ENCODE measurements around the gene N4BP2. TPM values are rescaled to one million over a fixed set of nuclear protein-coding genes. Genes with fewer than 3 reads are reported as not detected.

The N4BP2 gene
- total RNA-seq, 1 donor from 2014 or later, result 7.2 TPM

- DNase-seq (ENCODE audit: low spot score) (no peak), ATAC-seq (no peak)
Observed at GRCh38 chr4:40204507-40205258, 148.0 kb downstream of the N4BP2 start.

GRCh38 chr4:40205259-40206198 is 148.9 kb downstream of the N4BP2 start:
- ATAC-seq (no peak), DNase-seq (ENCODE audit: low spot score) (no peak)

GRCh38 chr4:40206426-40206825 is 149.8 kb downstream of the N4BP2 start:
- DNase-seq (ENCODE audit: low spot score) (no peak), ATAC-seq (no peak)

Other genes with a start within 250 kb of the N4BP2 start
- gene PDS5A, start 78.9 kb upstream of the N4BP2 start, total RNA-seq, result 31.5 TPM
- gene RHOH, start 140.2 kb downstream of the N4BP2 start, total RNA-seq, result 0.70 TPM